ENCODE measurements around the gene SEPTIN6.

The SEPTIN6 gene

GRCh38 chrX:119682019-119682989, 10.7 kb downstream of the SEPTIN6 start (continued):
- TF ChIP-seq ZSCAN4 (tag by site-specific recombination; IDR thresholded peaks at IDR 0.05) (no peak), ZNF513 (tag by site-specific recombination; IDR thresholded peaks at IDR 0.05) (no peak)

GRCh38 chrX:119677654-119677981, 15.3 kb downstream of the SEPTIN6 start:
- peaks cover 0 to 9% of the 10 kb centered on the region in 2 experiments; a peak in 2 of 3 replicates for H3K36me3 ChIP-seq (ENCODE audit: control insufficient read depth in 2 of 2, insufficient read depth in 1 of 2, low read length in 2 of 2)
- TF ChIP-seq ZNF623 (tag by site-specific recombination; IDR thresholded peaks at IDR 0.05) = no peak
- TF ChIP-seq ZNF16 (tag by site-specific recombination; IDR thresholded peaks at IDR 0.05; ENCODE audit: low read depth) = no peak
- TF ChIP-seq PATZ1 (tag by site-specific recombination; IDR thresholded peaks at IDR 0.05) = no peak
- no peak for TF ChIP-seq KLF16 (tag by site-specific recombination; IDR thresholded peaks at IDR 0.05)
- H3K9me3 ChIP-seq (ENCODE audit: control insufficient read depth, insufficient read depth, low read depth, low read length) = no peaks in the 10 kb centered on the region
- H3K4me3 ChIP-seq (ENCODE audit: low read depth, low read length) = no peak overlapping the region
- ChIA-PET POLR2A (interaction anchor here (0.6 kb wide), 1 partner anchor 80 kb away, joined by 6 read pairs; no protein-coding TSS in a partner anchor), CTCF (interaction anchor here (0.9 kb wide), 1 partner anchor 208 kb away, joined by 3 read pairs; no protein-coding TSS in a partner anchor)
- H3K27ac ChIP-seq (ENCODE audit: extremely low read depth, low read depth, low read length) = no peak overlapping the region
- H3K4me1 ChIP-seq (ENCODE audit: control insufficient read depth, insufficient read depth, low read length) = no peaks in the 10 kb centered on the region

- Histone ChIP-seq H3K36me3 (ENCODE audit: control insufficient read depth in 2 of 2, insufficient read depth in 1 of 2, low read length in 2 of 2) (peaks cover 0 to 9% of the 10 kb centered on the region in 2 experiments; a peak in 2 of 3 replicates), H3K4me3 (ENCODE audit: low read depth, low read length) (no peak overlapping the region), H3K4me1 (ENCODE audit: control insufficient read depth, insufficient read depth, low read length) (no peaks in the 10 kb centered on the region; the same call in 1 of the 2 replicates), H3K27ac (ENCODE audit: extremely low read depth, low read depth, low read length) (no peak overlapping the region), H3K9me3 (ENCODE audit: control insufficient read depth, insufficient read depth, low read depth, low read length) (no peaks in the 10 kb centered on the region)
- TF ChIP-seq ZNF423 (tag by site-specific recombination; IDR thresholded peaks at IDR 0.05) = no peak
- no peak for TF ChIP-seq RBAK (tag by site-specific recombination; IDR thresholded peaks at IDR 0.05)
- TF ChIP-seq ZNF169 (tag by site-specific recombination; IDR thresholded peaks at IDR 0.05) = no peak
- no peak for TF ChIP-seq ZNF404 (tag by site-specific recombination; IDR thresholded peaks at IDR 0.05)
- TF ChIP-seq ZBTB17 (tag by site-specific recombination; IDR thresholded peaks at IDR 0.05) = no peak
- TF ChIP-seq ZNF449 (tag by site-specific recombination; IDR thresholded peaks at IDR 0.05) = peak; percentile 70
- POLR2A ChIA-PET = interaction anchor here (0.6 to 1.5 kb wide), 2 partner anchors 16 to 80 kb away, joined by 4 to 6 read pairs; partner anchors contain the start of gene SEPTIN6
- CTCF ChIA-PET = interaction anchor here (0.7 to 0.9 kb wide), 2 partner anchors 47 to 208 kb away, joined by 3 read pairs; no protein-coding TSS in a partner anchor
Measured at GRCh38 chrX:119676949-119677653, 15.9 kb downstream of the SEPTIN6 start.

Measured in HEK293 (cell line).